ENCODE measurements around the gene TMEM238L.

DNA sequence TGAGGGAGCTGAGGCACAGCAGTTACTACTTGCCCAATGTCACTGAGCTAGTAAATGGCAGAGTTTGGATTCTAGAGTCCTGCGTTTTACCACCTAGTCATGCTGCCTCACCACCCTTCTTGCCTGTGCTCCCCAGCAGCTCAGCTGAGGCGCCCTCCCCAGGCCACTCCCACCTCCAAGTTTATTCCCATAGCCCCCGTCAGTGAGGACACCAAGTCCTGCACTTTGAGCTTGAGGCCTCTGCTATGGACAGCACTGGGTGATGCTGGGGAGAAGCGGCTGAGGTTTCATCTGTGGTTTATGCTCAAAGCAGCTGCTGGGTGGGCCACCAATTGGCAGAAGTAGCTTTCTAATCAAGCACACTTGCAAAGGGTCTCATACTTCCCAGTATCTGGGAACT, 36.7 kb downstream of the TMEM238L start:
- no peak for TF ChIP-seq RAD21 (IDR thresholded peaks at IDR 0.05; ENCODE audit: low read depth)
- TF ChIP-seq YY1 (IDR thresholded peaks at IDR 0.05; ENCODE audit: low read depth): no peak
- TF ChIP-seq CEBPB (IDR thresholded peaks at IDR 0.05): no peak
- TF ChIP-seq TEAD4 (IDR thresholded peaks at IDR 0.05): no peak
- TF ChIP-seq TCF12 (IDR thresholded peaks at IDR 0.05; ENCODE audit: low read depth): no peak
- no peak for TF ChIP-seq FOXM1 (IDR thresholded peaks at IDR 0.05; ENCODE audit: borderline replicate concordance, low read depth)

All from Ishikawa (cell line).